Measurements from ENCODE around the gene KLK3. TPM values are rescaled to one million over a fixed set of nuclear protein-coding genes. Genes with fewer than 3 reads are reported as not detected.
A peak's percentile ranks its signal among the peaks of the same experiment; 100 is the strongest.

The KLK3 gene
- total and polyA plus RNA-seq, 2 of the 8 experiments (the other 6 are each of a cell fraction or from before 2014, with no cell fraction given): 0.08 TPM; not detected in 1

DNA sequence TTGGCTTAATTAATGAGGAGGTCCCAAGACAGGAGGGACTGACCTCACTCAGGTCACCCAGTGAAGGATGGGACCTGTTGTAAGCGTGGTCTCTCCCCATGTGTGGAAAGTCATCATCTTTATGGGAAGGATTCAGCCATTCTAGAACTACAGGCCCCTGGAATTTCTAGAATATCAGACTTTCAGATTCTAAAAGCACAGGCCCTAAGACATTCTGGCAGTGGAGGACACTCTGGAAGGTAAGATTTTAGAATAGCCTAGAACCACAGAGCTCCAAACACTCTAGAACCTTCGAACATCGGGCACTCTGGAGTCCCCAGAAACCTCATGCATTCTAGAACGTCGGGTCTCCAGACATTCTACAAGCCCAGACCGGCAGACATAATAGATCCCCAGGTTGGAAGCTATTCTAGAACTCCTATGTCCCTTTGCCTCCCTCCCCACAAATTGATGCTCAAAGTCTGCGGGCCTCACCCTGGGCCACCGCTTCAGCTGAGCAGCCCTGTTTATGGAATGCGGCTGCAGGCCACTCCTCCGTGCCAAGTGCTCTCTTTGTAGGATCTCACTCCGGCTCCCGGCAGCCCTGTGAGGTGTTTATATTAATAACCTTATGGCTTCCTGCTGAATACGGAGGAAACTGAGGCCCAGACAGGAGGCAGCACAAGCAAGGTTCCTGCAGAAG, 19.5 kb upstream of the KLK3 start:
- no peak overlapping the region for H2AK5ac ChIP-seq (ENCODE audit: low read depth, low read length)
- no peaks in the 10 kb centered on the region for H3K79me1 ChIP-seq (ENCODE audit: low read depth, low read length)
- ChIA-PET POLR2A (ENCODE audit: partially characterized antibody) (interaction anchor here (0.8 to 2.0 kb wide), 4 partner anchors 31 to 74 kb away, joined by 3 to 10 read pairs (median 3); no protein-coding TSS in a partner anchor), CTCF (ENCODE audit: partially characterized antibody) (interaction anchor here (1.0 kb wide), 1 partner anchor 36 kb away, joined by 3 read pairs; no protein-coding TSS in a partner anchor)
- peak overlapping the region; percentile 80 for H3K4me2 ChIP-seq (ENCODE audit: insufficient read depth in 1 of 2, low read depth in 2 of 2, low read length in 2 of 2)
- peak overlapping the region; percentile 20 for H3K56ac ChIP-seq (replicated peaks; ENCODE audit: insufficient read length, low read depth, low read length)
- H3K27me3 ChIP-seq (replicated peaks in 1 of 4; ENCODE audit: control insufficient read depth in 3 of 4, extremely low read depth in 1 of 4, insufficient read depth in 3 of 4, low read length in 3 of 4): peaks cover 0 to 22% (median 7%) of the 10 kb centered on the region in 4 experiments; a peak in 6 of 7 replicates
- no peaks in the 10 kb centered on the region for H3K9me3 ChIP-seq (ENCODE audit: insufficient read depth in 2 of 2, low read depth in 1 of 2, low read length in 1 of 2)
- H3K36me3 ChIP-seq (ENCODE audit: control insufficient read depth in 2 of 4, insufficient read depth in 4 of 4, low read length in 3 of 4): no peaks in the 10 kb centered on the region
- no peak overlapping the region for H2BK120ac ChIP-seq (replicated peaks; ENCODE audit: low read depth, low read length)
- H2BK12ac ChIP-seq (ENCODE audit: low read depth, low read length): 0 out of 2 replicates have a peak overlapping the region, but pooled peaks have one; percentile 11
- no peak overlapping the region for H3K4ac ChIP-seq (replicated peaks; ENCODE audit: insufficient read length, low read depth, low read length)
- H3K23me2 ChIP-seq (ENCODE audit: low read depth, low read length): peaks cover 8% of the 10 kb centered on the region; the same call in 1 of the 2 replicates
- WGBS, 2 experiments (ENCODE audit: extremely low coverage in 1 of 2, insufficient coverage in 1 of 2, insufficient read length in 1 of 2, insufficient replicate concordance in 2 of 2, low coverage in 1 of 2, low lambda C conversion rate in 2 of 2, missing lambda C conversion rate in 1 of 2): 45% methylated on average over 13 of the region's 13 CpGs; no CpG with 5 or more reads in 1 of the 2 experiments
- DNase-seq (ENCODE audit: low read depth in 1 of 2, low spot score in 2 of 2) (no peak), FAIRE-seq (no peak)
- peak overlapping the region in 3 of 4 experiments; percentile 15 to 53 (median 40); a peak in 4 of 7 replicates for H3K9ac ChIP-seq (replicated peaks in 1 of 4; ENCODE audit: extremely low read depth in 1 of 4, low read depth in 3 of 4, low read length in 3 of 4)
- TF ChIP-seq, protein P1, sequence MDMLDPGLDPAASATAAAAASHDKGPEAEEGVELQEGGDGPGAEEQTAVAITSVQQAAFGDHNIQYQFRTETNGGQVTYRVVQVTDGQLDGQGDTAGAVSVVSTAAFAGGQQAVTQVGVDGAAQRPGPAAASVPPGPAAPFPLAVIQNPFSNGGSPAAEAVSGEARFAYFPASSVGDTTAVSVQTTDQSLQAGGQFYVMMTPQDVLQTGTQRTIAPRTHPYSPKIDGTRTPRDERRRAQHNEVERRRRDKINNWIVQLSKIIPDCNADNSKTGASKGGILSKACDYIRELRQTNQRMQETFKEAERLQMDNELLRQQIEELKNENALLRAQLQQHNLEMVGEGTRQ (IDR thresholded peaks at IDR 0.05; ENCODE audit: low read length): no peak
- no peak for TF ChIP-seq EP300 (IDR thresholded peaks at IDR 0.05; ENCODE audit: borderline replicate concordance in 1 of 2, low read depth in 2 of 2, low read length in 2 of 2)
- no peak for TF ChIP-seq EZH2 (IDR thresholded peaks at IDR 0.05; ENCODE audit: low read depth, low read length, severe bottlenecking)
- no peak for TF ChIP-seq BRCA1 (IDR thresholded peaks at IDR 0.05; ENCODE audit: low read depth, low read length)
- no peak for TF ChIP-seq GTF2F1 (IDR thresholded peaks at IDR 0.05; ENCODE audit: borderline replicate concordance, low read depth, low read length)
- TF ChIP-seq, protein P2, sequence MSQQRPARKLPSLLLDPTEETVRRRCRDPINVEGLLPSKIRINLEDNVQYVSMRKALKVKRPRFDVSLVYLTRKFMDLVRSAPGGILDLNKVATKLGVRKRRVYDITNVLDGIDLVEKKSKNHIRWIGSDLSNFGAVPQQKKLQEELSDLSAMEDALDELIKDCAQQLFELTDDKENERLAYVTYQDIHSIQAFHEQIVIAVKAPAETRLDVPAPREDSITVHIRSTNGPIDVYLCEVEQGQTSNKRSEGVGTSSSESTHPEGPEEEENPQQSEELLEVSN (IDR thresholded peaks at IDR 0.05): 0 out of 2 replicates have a peak, but pooled peaks have one; percentile 21
- TF ChIP-seq SRF (IDR thresholded peaks at IDR 0.05; ENCODE audit: low read depth, low read length): no peak
- H2BK20ac ChIP-seq (ENCODE audit: low read length): no peak overlapping the region
- peak overlapping the region; percentile 32; the same call in 1 of the 2 replicates for H2BK5ac ChIP-seq (ENCODE audit: low read depth, low read length)
- H3K23ac ChIP-seq (ENCODE audit: insufficient read length): no peak overlapping the region
- H2AFZ ChIP-seq (ENCODE audit: low read length): peak overlapping the region; percentile 95
- H3K14ac ChIP-seq (ENCODE audit: insufficient read length): no peak overlapping the region
- no peak overlapping the region for H4K5ac ChIP-seq (ENCODE audit: insufficient read length, low read depth, low read length)
- H3K27ac ChIP-seq (ENCODE audit: low read depth, low read length): no peak overlapping the region
- no peaks in the 10 kb centered on the region for H4K20me1 ChIP-seq (replicated peaks in 1 of 2; ENCODE audit: control insufficient read depth in 1 of 2, insufficient read depth in 2 of 2, low read length in 2 of 2)
- peak overlapping the region; percentile 97 for H3K18ac ChIP-seq (ENCODE audit: extremely low read depth, low read length)
- H4K91ac ChIP-seq (replicated peaks; ENCODE audit: insufficient read length, low read length): no peak overlapping the region
- no peak overlapping the region for H4K8ac ChIP-seq (ENCODE audit: extremely low read depth, insufficient read depth, low read length)
- peak overlapping the region; percentile 59 to 76 (median 64) for H3K4me3 ChIP-seq (ENCODE audit: extremely low read depth in 1 of 4, insufficient read depth in 2 of 4, low read depth in 3 of 4, low read length in 4 of 4)
- no peaks in the 10 kb centered on the region for H3K79me2 ChIP-seq (ENCODE audit: control insufficient read depth in 1 of 2, insufficient read depth in 2 of 2, low read length in 2 of 2)
- H3K4me1 ChIP-seq (replicated peaks in 1 of 4; ENCODE audit: control insufficient read depth in 3 of 4, insufficient read depth in 4 of 4, low read length in 3 of 4): peaks cover 0 to 7% (median 2%) of the 10 kb centered on the region in 4 experiments; a peak in 3 of 7 replicates
- H2BK15ac ChIP-seq (ENCODE audit: low read length): no peak overlapping the region; the same call in 1 of the 2 replicates

All from H1 (cell line).